Liver (tissue), 9 donors: ENCODE measurements around the gene BFSP2. TPM values are rescaled to one million over a fixed set of nuclear protein-coding genes. Genes with fewer than 3 reads are reported as not detected.

Experiments
- DNase-seq: peaks from one replicate; pipeline ENCODE4 v3.0.0-alpha.2; 2017; ENCODE audit warnings: low spot score
- H3K27ac ChIP-seq, 2 donors: one replicate each; pipeline ENCODE4 v1.7.0; 2013; ENCODE audit warnings: inconsistent platforms in 2 of 2, low read length in 2 of 2, control low read depth in 1 of 2, low read depth in 1 of 2, mild to moderate bottlenecking in 1 of 2
- H3K27me3 ChIP-seq, 4 donors: one replicate each; pipeline versions ENCODE4 v1.6.1 to v1.7.0; 2013; ENCODE audit warnings: low read length in 3 of 4, inconsistent platforms in 1 of 4, mild to moderate bottlenecking in 1 of 4, moderate library complexity in 1 of 4; ENCODE audit not compliant: control insufficient read depth in 4 of 4, insufficient read depth in 4 of 4
- H3K36me3 ChIP-seq, 4 donors: one replicate each; pipeline versions ENCODE4 v1.6.1 to v1.7.0; 2013; ENCODE audit warnings: low read length in 3 of 4, mild to moderate bottlenecking in 3 of 4, low read depth in 1 of 4, moderate library complexity in 1 of 4; ENCODE audit not compliant: control insufficient read depth in 4 of 4, insufficient read depth in 3 of 4
- H3K4me1 ChIP-seq, 4 donors: one replicate each; pipeline versions ENCODE4 v1.6.1 to v1.7.0; 2013; ENCODE audit warnings: low read length in 3 of 4, mild to moderate bottlenecking in 3 of 4, moderate library complexity in 1 of 4; ENCODE audit not compliant: control insufficient read depth in 4 of 4, insufficient read depth in 4 of 4
- H3K4me3 ChIP-seq, 3 donors: one replicate each; pipeline versions ENCODE4 v1.6.1 to v1.7.0; 2013; ENCODE audit warnings: low read length in 3 of 3, control low read depth in 1 of 3, low read depth in 1 of 3, mild to moderate bottlenecking in 1 of 3
- H3K9ac ChIP-seq, 2 donors: one replicate each; pipeline ENCODE4 v1.7.0; 2013; ENCODE audit warnings: low read length in 2 of 2, mild to moderate bottlenecking in 2 of 2, moderate library complexity in 2 of 2, control low read depth in 1 of 2, low read depth in 1 of 2
- H3K9me3 ChIP-seq, 4 donors: one replicate each; pipeline versions ENCODE4 v1.6.1 to v1.7.0; 2013; ENCODE audit warnings: low read length in 3 of 4; ENCODE audit not compliant: control insufficient read depth in 4 of 4
- CTCF ChIP-seq: fragments of 150-350 bp; IDR thresholded peaks from 2 replicates; pipeline ENCODE4 v1.5.1; 2017; ENCODE audit warnings: improper control_type of control experiment, low read depth, low read length; ENCODE audit not compliant: missing input control
- EGR1 ChIP-seq, 2 donors: IDR thresholded peaks; 2 replicates each; pipeline ENCODE4 v1.6.1; 2016 to 2018; ENCODE audit warnings: antibody characterized with exemption in 2 of 2, low read depth in 2 of 2
- FOXA1 ChIP-seq: IDR thresholded peaks from 2 replicates; pipeline ENCODE4 v1.6.1; 2016; ENCODE audit warnings: antibody characterized with exemption
- FOXA2 ChIP-seq: IDR thresholded peaks from 2 replicates; pipeline ENCODE4 v1.6.1; 2016; ENCODE audit warnings: antibody characterized with exemption
- GABPA ChIP-seq, 2 donors: IDR thresholded peaks in 1 of 2; conservative IDR thresholded peaks in 1 of 2; 2 replicates each; pipeline ENCODE4 v1.6.1; 2016; ENCODE audit warnings: antibody characterized with exemption in 2 of 2, mild to moderate bottlenecking in 1 of 2, moderate library complexity in 1 of 2
- HNF4A ChIP-seq, 2 donors: conservative IDR thresholded peaks; 2 replicates each; pipeline ENCODE4 v1.6.1; 2016; ENCODE audit warnings: antibody characterized with exemption in 2 of 2, mild to moderate bottlenecking in 2 of 2
- HNF4G ChIP-seq: IDR thresholded peaks from 2 replicates; pipeline ENCODE4 v1.6.1; 2016; ENCODE audit warnings: antibody characterized with exemption
- JUND ChIP-seq, 2 donors: IDR thresholded peaks; 2 replicates each; pipeline ENCODE4 v1.6.1; 2016; ENCODE audit warnings: antibody characterized with exemption in 2 of 2
- NR2F2 ChIP-seq: IDR thresholded peaks from 2 replicates; pipeline ENCODE4 v1.6.1; 2016; ENCODE audit warnings: antibody characterized with exemption
- RAD21 ChIP-seq, 2 donors: IDR thresholded peaks; 2 replicates each; pipeline ENCODE4 v1.6.1; 2016; ENCODE audit warnings: antibody characterized with exemption in 2 of 2, mild to moderate bottlenecking in 2 of 2
- RXRA ChIP-seq, 2 donors: IDR thresholded peaks; 2 replicates each; pipeline ENCODE4 v1.6.1; 2017 to 2018; ENCODE audit warnings: antibody characterized with exemption in 2 of 2, mild to moderate bottlenecking in 1 of 2
- SP1 ChIP-seq: IDR thresholded peaks from 2 replicates; pipeline ENCODE4 v1.6.1; 2018; ENCODE audit warnings: antibody characterized with exemption, mild to moderate bottlenecking
- TAF1 ChIP-seq: conservative IDR thresholded peaks from 2 replicates; pipeline ENCODE4 v1.6.1; 2016; ENCODE audit warnings: antibody characterized with exemption, mild to moderate bottlenecking
- YY1 ChIP-seq: IDR thresholded peaks from 2 replicates; pipeline ENCODE4 v1.6.1; 2016; ENCODE audit warnings: antibody characterized with exemption, mild to moderate bottlenecking
- ZBTB33 ChIP-seq: IDR thresholded peaks from 2 replicates; pipeline ENCODE4 v1.6.1; 2016; ENCODE audit warnings: antibody characterized with exemption
- WGBS: extraction: QIAGEN DNeasy Blood & Tissue Kit; methylation state at CpG from one replicate; pipeline ENCODE4 v1.1.7; 2013; 5-methylcytosine and 5-hydroxymethylcytosine counted together
- polyA plus RNA-seq, 2 donors: library from polyadenylated mRNA; stranded (reverse) in 1 of 2; unstranded in 1 of 2; fragments of 200-250 nt in 1 of 2; fragments of >200 nt in 1 of 2; fragmentation: Nextera tagmentation in 1 of 2; extraction: Ambion mirVana in 1 of 2; gene quantifications; one replicate each; pipeline versions ENCODE4 v1.2.1 to v1.2.3, GENCODE V29; 2013 to 2015
- total RNA-seq, 2 donors: library from RNA; depleted of rRNA; stranded (reverse); fragments of >200 nt; gene quantifications; one replicate each; pipeline ENCODE4 v1.2.3, GENCODE V29; 2014
- TF ChIP-seq, protein P1 (sequence below): IDR thresholded peaks from 2 replicates; pipeline ENCODE4 v1.6.1; 2016; ENCODE audit warnings: antibody characterized with exemption, mild to moderate bottlenecking
- TF ChIP-seq, protein P2 (sequence below): IDR thresholded peaks from 2 replicates; pipeline ENCODE4 v1.6.1; 2016; ENCODE audit warnings: antibody characterized with exemption
- TF ChIP-seq, protein P3 (sequence below): IDR thresholded peaks from 2 replicates; pipeline ENCODE4 v1.6.1; 2016; ENCODE audit warnings: antibody characterized with exemption
- donor health status: healthy.
- donor health status: healthy.
- donor health status: healthy.
- donor health status: healthy.
- donor health status: healthy.

BFSP2 gene
- total and polyA plus RNA-seq, 4 donors = 0.42 TPM; not detected in 3

DNA sequence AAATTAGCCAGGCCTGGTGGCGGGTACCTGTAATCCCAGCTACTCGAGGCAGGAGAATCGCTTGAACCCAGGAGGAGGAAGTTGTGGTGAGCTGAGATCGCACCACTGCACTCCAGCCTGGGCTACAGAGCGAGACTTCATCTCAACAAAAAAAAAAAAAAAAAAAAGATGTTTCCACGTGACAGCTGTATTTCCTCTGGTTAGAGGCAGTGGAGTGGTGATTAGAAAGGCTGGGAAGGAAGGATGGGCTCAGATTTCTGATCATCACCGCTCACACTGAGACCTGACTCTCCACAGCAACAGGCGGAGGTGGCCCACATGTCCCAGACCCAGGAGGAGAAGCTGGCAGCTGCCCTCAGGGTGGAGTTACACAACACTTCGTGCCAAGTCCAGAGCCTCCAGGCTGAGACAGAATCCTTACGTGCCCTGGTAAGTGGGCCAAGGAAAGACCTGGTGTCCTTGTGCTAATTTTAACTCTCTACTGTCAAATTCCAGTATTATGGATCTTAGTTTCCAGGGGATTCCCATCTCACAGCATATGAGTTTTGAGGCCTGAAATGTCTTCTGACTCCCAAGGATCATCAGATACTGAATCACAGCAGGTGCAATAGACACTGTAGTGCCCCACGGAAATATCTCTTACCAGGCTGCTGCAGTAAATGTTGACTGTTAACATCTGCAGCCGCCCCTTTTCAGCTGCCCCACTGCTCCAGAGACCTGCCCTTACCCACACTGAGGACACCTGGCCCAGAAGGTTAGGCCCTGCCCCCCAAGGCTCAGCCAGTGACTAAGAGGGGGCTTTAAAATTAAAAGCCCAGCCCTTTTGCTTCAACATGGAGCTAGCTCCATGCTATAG, 66.9 kb downstream of the BFSP2 start:
- no peaks in the 10 kb centered on the region for H3K36me3 ChIP-seq
- DNase-seq = no peak
- H3K27me3 ChIP-seq = peaks cover 0 to 7% (median 0%) of the 10 kb centered on the region in 4 donors
- TF ChIP-seq FOXA2 = no peak
- no peak for TF ChIP-seq FOXA1
- TF ChIP-seq, protein P1, sequence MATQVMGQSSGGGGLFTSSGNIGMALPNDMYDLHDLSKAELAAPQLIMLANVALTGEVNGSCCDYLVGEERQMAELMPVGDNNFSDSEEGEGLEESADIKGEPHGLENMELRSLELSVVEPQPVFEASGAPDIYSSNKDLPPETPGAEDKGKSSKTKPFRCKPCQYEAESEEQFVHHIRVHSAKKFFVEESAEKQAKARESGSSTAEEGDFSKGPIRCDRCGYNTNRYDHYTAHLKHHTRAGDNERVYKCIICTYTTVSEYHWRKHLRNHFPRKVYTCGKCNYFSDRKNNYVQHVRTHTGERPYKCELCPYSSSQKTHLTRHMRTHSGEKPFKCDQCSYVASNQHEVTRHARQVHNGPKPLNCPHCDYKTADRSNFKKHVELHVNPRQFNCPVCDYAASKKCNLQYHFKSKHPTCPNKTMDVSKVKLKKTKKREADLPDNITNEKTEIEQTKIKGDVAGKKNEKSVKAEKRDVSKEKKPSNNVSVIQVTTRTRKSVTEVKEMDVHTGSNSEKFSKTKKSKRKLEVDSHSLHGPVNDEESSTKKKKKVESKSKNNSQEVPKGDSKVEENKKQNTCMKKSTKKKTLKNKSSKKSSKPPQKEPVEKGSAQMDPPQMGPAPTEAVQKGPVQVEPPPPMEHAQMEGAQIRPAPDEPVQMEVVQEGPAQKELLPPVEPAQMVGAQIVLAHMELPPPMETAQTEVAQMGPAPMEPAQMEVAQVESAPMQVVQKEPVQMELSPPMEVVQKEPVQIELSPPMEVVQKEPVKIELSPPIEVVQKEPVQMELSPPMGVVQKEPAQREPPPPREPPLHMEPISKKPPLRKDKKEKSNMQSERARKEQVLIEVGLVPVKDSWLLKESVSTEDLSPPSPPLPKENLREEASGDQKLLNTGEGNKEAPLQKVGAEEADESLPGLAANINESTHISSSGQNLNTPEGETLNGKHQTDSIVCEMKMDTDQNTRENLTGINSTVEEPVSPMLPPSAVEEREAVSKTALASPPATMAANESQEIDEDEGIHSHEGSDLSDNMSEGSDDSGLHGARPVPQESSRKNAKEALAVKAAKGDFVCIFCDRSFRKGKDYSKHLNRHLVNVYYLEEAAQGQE = no peak
- TF ChIP-seq YY1 = no peak
- TF ChIP-seq JUND (IDR thresholded peaks at IDR 0.05) = no peak
- no peak for TF ChIP-seq CTCF
- TF ChIP-seq RXRA (IDR thresholded peaks at IDR 0.05) = no peak
- no peak for TF ChIP-seq NR2F2
- no peak for TF ChIP-seq ZBTB33
- no peak for TF ChIP-seq HNF4A (conservative IDR thresholded peaks at IDR 0.05)
- TF ChIP-seq EGR1 (IDR thresholded peaks at IDR 0.05; ENCODE audit: low read depth in 2 of 2) = no peak
- TF ChIP-seq GABPA (IDR thresholded peaks at IDR 0.05 in 1 of 2, conservative IDR thresholded peaks at IDR 0.05 in 1 of 2) = no peak
- no peaks in the 10 kb centered on the region for H3K9me3 ChIP-seq
- H3K4me3 ChIP-seq = no peak overlapping the region
- peaks cover 3 to 17% (median 12%) of the 10 kb centered on the region in 4 donors for H3K4me1 ChIP-seq
- WGBS = 76% methylated on average over 12 of the region's 12 CpGs
- H3K27ac ChIP-seq = no peak overlapping the region
- H3K9ac ChIP-seq = no peak overlapping the region

- TF ChIP-seq, protein P2, sequence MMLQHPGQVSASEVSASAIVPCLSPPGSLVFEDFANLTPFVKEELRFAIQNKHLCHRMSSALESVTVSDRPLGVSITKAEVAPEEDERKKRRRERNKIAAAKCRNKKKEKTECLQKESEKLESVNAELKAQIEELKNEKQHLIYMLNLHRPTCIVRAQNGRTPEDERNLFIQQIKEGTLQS = no peak
- TF ChIP-seq HNF4A (conservative IDR thresholded peaks at IDR 0.05) (no peak), FOXA2 (no peak), GABPA (IDR thresholded peaks at IDR 0.05 in 1 of 2, conservative IDR thresholded peaks at IDR 0.05 in 1 of 2) (no peak), JUND (IDR thresholded peaks at IDR 0.05) (no peak), CTCF (no peak), YY1 (no peak), RAD21 (IDR thresholded peaks at IDR 0.05) (no peak), TAF1 (no peak), ZBTB33 (no peak), NR2F2 (no peak), EGR1 (IDR thresholded peaks at IDR 0.05; ENCODE audit: low read depth in 2 of 2) (no peak), HNF4G (no peak), SP1 (no peak)
- TF ChIP-seq, protein P3, sequence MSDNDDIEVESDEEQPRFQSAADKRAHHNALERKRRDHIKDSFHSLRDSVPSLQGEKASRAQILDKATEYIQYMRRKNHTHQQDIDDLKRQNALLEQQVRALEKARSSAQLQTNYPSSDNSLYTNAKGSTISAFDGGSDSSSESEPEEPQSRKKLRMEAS = no peak
- H3K27me3 ChIP-seq = peaks cover 0 to 7% (median 0%) of the 10 kb centered on the region in 4 donors
- no peak overlapping the region for H3K9ac ChIP-seq
- no peaks in the 10 kb centered on the region for H3K9me3 ChIP-seq
- H3K36me3 ChIP-seq = no peaks in the 10 kb centered on the region
- H3K4me1 ChIP-seq = peaks cover 3 to 17% (median 12%) of the 10 kb centered on the region in 4 donors
- H3K4me3 ChIP-seq = no peak overlapping the region
- WGBS = 74% methylated on average over 2 of the region's 2 CpGs
- no peak overlapping the region for H3K27ac ChIP-seq
- DNase-seq = no peak
Observed at GRCh38 chr3:133467780-133468179, 67.9 kb downstream of the BFSP2 start.
